K562 (cell line): ENCODE results near the gene FIZ1. TPM values are rescaled to one million over a fixed set of nuclear protein-coding genes. Genes with fewer than 3 reads are reported as not detected.

Source experiments
- ATF7 ChIP-seq: fragments of 450-650 bp; IDR thresholded peaks from 2 replicates; pipeline ENCODE4 v1.7.1; 2014; ENCODE audit warnings: mild to moderate bottlenecking, moderate library complexity
- CBFB ChIP-seq: sonication (generic); formaldehyde crosslinking; IDR thresholded peaks from 2 replicates; pipeline ENCODE4 v1.4.0; 2020; ENCODE audit warnings: mild to moderate bottlenecking, missing genetic modification reagents
- ELF2 ChIP-seq: fragments of 250-450 bp; sonication (Bioruptor Pico); IDR thresholded peaks from 2 replicates; pipeline ENCODE4 v1.5.0; 2021; ENCODE audit warnings: mild to moderate bottlenecking
- FOXA3 ChIP-seq, 2 experiments: fragments of 450-650 bp in 1 of 2; sonication (generic) in 1 of 2; formaldehyde crosslinking; IDR thresholded peaks in 1 of 2; conservative IDR thresholded peaks in 1 of 2; 2 replicates each; pipeline versions ENCODE4 v1.4.0 to v1.8.0; 2020 to 2022; ENCODE audit warnings: mild to moderate bottlenecking in 2 of 2, missing genetic modification reagents in 1 of 2
- HIVEP1 ChIP-seq: fragments of 250-450 bp; sonication (Bioruptor Pico); IDR thresholded peaks from 2 replicates; pipeline ENCODE4 v1.4.0; 2020; ENCODE audit warnings: mild to moderate bottlenecking
- HMG20B ChIP-seq: fragments of 250-450 bp; sonication (Bioruptor Pico); IDR thresholded peaks from 2 replicates; pipeline ENCODE4 v1.5.0; 2021; ENCODE audit warnings: mild to moderate bottlenecking
- ID3 ChIP-seq, 2 experiments: fragments of 250-450 bp in 1 of 2; fragments of 450-650 bp in 1 of 2; sonication (Bioruptor Pico) in 1 of 2; IDR thresholded peaks; 2 replicates each; pipeline versions ENCODE4 v1.6.1 to v1.8.0; 2016 to 2021; ENCODE audit warnings: mild to moderate bottlenecking in 2 of 2, moderate library complexity in 2 of 2, missing compliant biosample characterization in 1 of 2, missing genetic modification characterization in 1 of 2
- PCBP1 ChIP-seq: fragments of 200-400 bp; formaldehyde crosslinking; IDR thresholded peaks from 2 replicates; pipeline ENCODE4 v1.6.1; 2018; ENCODE audit warnings: mild to moderate bottlenecking, low read depth, low read length; ENCODE audit not compliant: poor library complexity, severe bottlenecking
- PPARD ChIP-seq: fragments of 250-450 bp; sonication (Bioruptor Pico); IDR thresholded peaks from 2 replicates; pipeline ENCODE4 v1.8.0; 2022; ENCODE audit warnings: inconsistent platforms, mild to moderate bottlenecking, moderate library complexity
- PRMT5 ChIP-seq: sonication (generic); formaldehyde crosslinking; IDR thresholded peaks from 2 replicates; pipeline ENCODE4 v1.5.0; 2020; ENCODE audit warnings: missing genetic modification reagents
- ZBTB26 ChIP-seq: fragments of 450-650 bp; formaldehyde crosslinking; IDR thresholded peaks from 2 replicates; pipeline ENCODE4 v1.4.0; 2022; ENCODE audit warnings: missing genetic modification characterization
- ZBTB7A ChIP-seq: IDR thresholded peaks from 2 replicates; pipeline ENCODE4 v1.6.1; 2011; ENCODE audit warnings: low read depth, mild to moderate bottlenecking, low read length, moderate library complexity, borderline replicate concordance; ENCODE audit not compliant: control insufficient read depth
- ZC3H11A ChIP-seq: IDR thresholded peaks from 2 replicates; pipeline ENCODE4 v1.6.1; 2012; ENCODE audit warnings: low read depth, low read length, improper control_type of control experiment
- ZNF212 ChIP-seq: fragments of 450-650 bp; formaldehyde crosslinking; IDR thresholded peaks from 2 replicates; pipeline ENCODE4 v1.4.0; 2020; ENCODE audit warnings: mild to moderate bottlenecking
- ZNF282 ChIP-seq: sonication (generic); formaldehyde crosslinking; IDR thresholded peaks from 2 replicates; pipeline ENCODE4 v1.8.1; 2023; ENCODE audit warnings: missing genetic modification reagents
- ZNF354B ChIP-seq: fragments of 250-450 bp; sonication (Bioruptor Pico); IDR thresholded peaks from 2 replicates; pipeline ENCODE4 v1.4.0; 2020
- ZNF57 ChIP-seq: fragments of 450-650 bp; formaldehyde crosslinking; IDR thresholded peaks from 2 replicates; pipeline ENCODE4 v1.4.0; 2020; ENCODE audit warnings: mild to moderate bottlenecking, moderate library complexity
- polyA plus RNA-seq, 8 experiments: library from polyadenylated mRNA; depleted of rRNA in 4 of 8; stranded (reverse) in 5 of 8; unstranded in 3 of 8; fragments of >200 nt; fragmentation: Nextera tagmentation in 2 of 8; fragmentation: Illumina TruSeq in 1 of 8; extraction: Ambion mirVana in 2 of 8; extraction: Trizol in 1 of 8; gene quantifications; 2 replicates each; pipeline versions ENCODE4 v1.2.1 to v1.2.3, GENCODE V29; 2011 to 2014; ENCODE audit warnings: inconsistent platforms in 1 of 8, missing spikeins in 1 of 8
- total RNA-seq, 7 experiments: library from RNA; depleted of rRNA in 6 of 7; stranded (reverse); fragments of >200 nt in 6 of 7; fragmentation: Illumina TruSeq in 2 of 7; extraction: Trizol in 2 of 7; gene quantifications; 2 replicates each; pipeline versions ENCODE4 v1.2.1 to v1.2.3, GENCODE V29; 2011 to 2021; ENCODE audit warnings: low replicate concordance in 1 of 7
- TF ChIP-seq, protein P1 (sequence below), 3 experiments: fragments of 200-800 bp in 1 of 3; sonication (Bioruptor generic) in 1 of 3; sonication (generic) in 1 of 3; formaldehyde crosslinking in 1 of 3; IDR thresholded peaks; 2 replicates each; pipeline versions ENCODE4 v1.6.1 to v1.8.0; 2016 to 2022; ENCODE audit warnings: mild to moderate bottlenecking in 2 of 3, missing compliant biosample characterization in 2 of 3, missing genetic modification characterization in 2 of 3, missing genetic modification reagents in 1 of 3
- TF ChIP-seq, protein P2 (sequence below): fragments of 250-450 bp; sonication (Bioruptor Pico); IDR thresholded peaks from 2 replicates; pipeline ENCODE4 v1.5.0; 2021; ENCODE audit warnings: mild to moderate bottlenecking, moderate library complexity
- TF ChIP-seq, protein P3 (sequence below): sonication (generic); formaldehyde crosslinking; IDR thresholded peaks from 2 replicates; pipeline ENCODE4 v1.8.0; 2022; ENCODE audit warnings: mild to moderate bottlenecking, missing genetic modification reagents

The FIZ1 gene
- total and polyA plus RNA-seq, 9 of the 15 experiments (the other 6 are each of a cell fraction or from before 2014, with no cell fraction given): 0.79 to 17.5 (median 5.5) TPM

DNA sequence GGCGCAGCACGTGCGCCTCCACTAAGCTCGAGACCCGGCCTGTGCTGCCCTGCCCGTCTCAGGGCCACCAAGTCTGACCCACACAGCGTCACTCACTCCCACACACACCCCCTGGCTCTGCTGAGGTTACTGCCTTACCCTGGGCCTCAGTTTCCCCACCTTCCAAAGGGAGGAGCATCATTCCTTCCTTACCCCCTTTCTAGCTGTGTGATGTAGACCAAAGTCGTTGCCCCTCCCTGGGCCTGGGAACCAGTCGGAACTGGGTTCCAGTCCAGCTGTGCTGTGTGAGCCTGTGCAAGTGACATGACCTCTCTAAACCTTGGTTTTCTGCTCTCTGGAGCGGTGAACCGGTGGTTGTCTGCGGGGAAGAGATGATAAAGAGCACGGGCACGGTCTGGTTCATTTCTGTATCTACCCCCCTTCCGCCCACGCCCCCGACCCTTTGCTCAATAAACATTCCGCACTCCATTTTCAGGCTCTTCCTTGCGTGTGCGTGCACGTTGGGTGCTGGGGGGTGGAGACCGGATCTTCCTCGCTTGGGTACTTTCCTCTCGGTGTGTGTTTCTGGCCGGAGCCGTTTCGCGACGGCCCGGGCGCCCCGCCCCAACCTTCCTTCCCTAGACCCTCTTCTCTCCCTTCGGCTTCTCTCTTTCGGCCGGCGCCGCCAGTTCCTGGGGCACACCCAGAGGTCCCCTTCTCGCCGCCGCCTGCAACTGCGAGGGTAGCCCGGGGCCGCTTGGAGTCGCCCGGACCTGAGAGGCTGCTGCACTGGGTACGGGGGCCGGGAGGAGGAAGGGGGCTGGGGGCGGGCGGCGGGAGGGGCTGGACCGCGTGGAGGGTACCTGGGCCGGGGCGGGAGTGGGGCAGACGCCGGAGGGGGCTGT, 43.9 kb upstream of the FIZ1 start, which contains the start of gene ZNF581 (continued):
- TF ChIP-seq, protein P1, sequence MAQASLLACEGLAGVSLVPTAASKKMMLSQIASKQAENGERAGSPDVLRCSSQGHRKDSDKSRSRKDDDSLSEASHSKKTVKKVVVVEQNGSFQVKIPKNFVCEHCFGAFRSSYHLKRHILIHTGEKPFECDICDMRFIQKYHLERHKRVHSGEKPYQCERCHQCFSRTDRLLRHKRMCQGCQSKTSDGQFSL (CRISPR knock-in tag; IDR thresholded peaks at IDR 0.05): peak; percentile 89
- TF ChIP-seq, protein P1 (tag; IDR thresholded peaks at IDR 0.05): peak in 1 of 2 experiments; percentile 73; a peak in 2 of 4 replicates
- TF ChIP-seq ELF2 (CRISPR knock-in tag) (0 out of 2 replicates have a peak, but pooled peaks have one; percentile 31), HMG20B (no peak), HIVEP1 (CRISPR knock-in tag) (0 out of 2 replicates have a peak, but pooled peaks have one; percentile 40), ZNF57 (no peak), PRMT5 (CRISPR knock-in tag) (no peak), ZC3H11A (0 out of 2 replicates have a peak, but pooled peaks have one; percentile 15), ID3 (CRISPR knock-in tag; IDR thresholded peaks at IDR 0.05) (no peak), ID3 (tag; IDR thresholded peaks at IDR 0.05) (no peak), CBFB (CRISPR knock-in tag) (no peak; the same call in 1 of the 2 replicates), ZBTB7A (peak; percentile 77), ZNF282 (no peak), ZNF354B (CRISPR knock-in tag) (no peak), PCBP1 (peak; percentile 62), PPARD (no peak), ATF7 (peak; percentile 47), ZNF212 (CRISPR knock-in tag) (no peak), FOXA3 (CRISPR knock-in tag; conservative IDR thresholded peaks at IDR 0.05 in 1 of 2, IDR thresholded peaks at IDR 0.05 in 1 of 2) (no peak), ZBTB26 (CRISPR knock-in tag) (no peak)
- TF ChIP-seq, protein P2, sequence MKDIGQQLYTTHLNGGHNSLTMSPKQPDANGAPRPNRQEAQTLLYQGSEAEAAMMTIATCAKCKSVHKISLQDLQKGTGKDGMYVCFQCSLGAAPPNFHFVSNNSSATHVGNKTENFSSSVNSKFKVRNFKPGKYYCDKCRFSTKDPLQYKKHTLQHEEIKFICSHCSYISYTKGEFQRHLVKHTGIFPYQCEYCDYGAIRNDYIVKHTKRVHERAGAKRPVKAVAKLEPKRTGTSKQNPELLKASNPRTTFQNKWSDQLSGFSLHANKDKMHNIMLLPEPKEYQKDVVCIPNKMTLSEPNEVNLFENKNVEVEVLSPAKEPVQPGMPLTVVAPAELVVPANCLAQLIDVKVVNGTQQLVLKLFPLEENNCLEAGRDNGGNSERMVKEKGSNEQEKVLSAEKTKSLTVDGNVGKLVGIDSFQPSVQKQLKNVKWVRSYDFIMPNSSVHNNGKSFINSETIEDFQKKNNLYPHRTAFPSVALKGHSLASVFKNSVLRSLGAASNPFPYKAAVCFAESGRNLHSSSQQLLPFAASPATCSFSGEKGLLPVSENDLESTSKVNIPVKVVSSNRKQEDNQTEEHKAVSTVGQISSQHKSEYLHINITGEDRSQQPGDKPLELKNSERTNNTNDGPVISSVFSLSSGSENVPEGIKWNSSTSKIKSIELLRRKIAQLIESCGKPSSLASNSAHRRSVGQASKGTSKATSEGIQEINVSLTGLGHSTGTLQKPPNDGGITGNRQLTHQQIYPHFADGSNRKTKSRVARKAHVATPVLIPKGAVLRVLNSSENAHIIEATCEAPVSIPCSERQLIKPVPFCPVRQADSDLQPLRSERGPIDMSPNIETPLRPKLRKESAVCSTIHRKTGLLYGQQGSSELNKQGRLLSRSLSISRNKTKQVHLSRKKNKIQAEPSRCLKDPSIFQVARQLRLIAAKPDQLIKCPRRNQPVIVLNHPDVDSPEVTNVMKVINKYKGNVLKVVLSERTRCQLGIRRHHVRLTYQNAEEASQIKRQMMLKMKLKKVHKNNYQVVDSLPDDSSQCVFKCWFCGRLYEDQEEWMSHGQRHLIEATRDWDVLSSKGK (CRISPR knock-in tag): no peak
- TF ChIP-seq, protein P3, sequence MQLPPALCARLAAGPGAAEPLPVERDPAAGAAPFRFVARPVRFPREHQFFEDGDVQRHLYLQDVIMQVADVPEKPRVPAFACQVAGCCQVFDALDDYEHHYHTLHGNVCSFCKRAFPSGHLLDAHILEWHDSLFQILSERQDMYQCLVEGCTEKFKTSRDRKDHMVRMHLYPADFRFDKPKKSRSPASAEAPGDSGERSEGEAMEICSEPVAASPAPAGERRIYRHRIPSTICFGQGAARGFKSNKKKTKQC: peak; percentile 33; the same call in 1 of the 2 replicates
